ENCODE measurements around the gene CCDC85B. TPM values are rescaled to one million over a fixed set of nuclear protein-coding genes. Genes with fewer than 3 reads are reported as not detected.
A peak's percentile ranks its signal among the peaks of the same experiment; 100 is the strongest.
"Not testable (repeated sequence)": the region's sequence is repeated elsewhere in the genome, so short reads cannot be mapped to it uniquely, and the experiment has no call there.

The CCDC85B gene
- 12.2 TPM for total RNA-seq

- FAIRE-seq, result no peak
- DNase-seq (ENCODE audit: low spot score in 2 of 2), result peak; percentile 97 to 98
Measured at GRCh38 chr11:65890324-65891218, at the start of gene CCDC85B. CCDC85B (plus strand) TSS chr11:65890673; CDS start chr11:65890784, 111 bp downstream.

GRCh38 chr11:65842144-65842543 lies 48.3 kb upstream of the CCDC85B start:
- DNase-seq (ENCODE audit: low spot score in 2 of 2), result no peak
- FAIRE-seq, result no peak

- FAIRE-seq (no peak), DNase-seq (ENCODE audit: low spot score in 2 of 2) (no peak)
Measured at GRCh38 chr11:65843811-65844210, 46.7 kb upstream of the CCDC85B start.

GRCh38 chr11:65844231-65844872 lies 46.1 kb upstream of the CCDC85B start:
- FAIRE-seq, result no peak
- DNase-seq (ENCODE audit: low spot score in 2 of 2), result no peak

GRCh38 chr11:65847746-65848145 lies 42.7 kb upstream of the CCDC85B start:
- no peak for DNase-seq (ENCODE audit: low spot score in 2 of 2)
- FAIRE-seq, result no peak

- not testable (repeated sequence) for FAIRE-seq
Measured at GRCh38 chr11:65848693-65849092, 41.8 kb upstream of the CCDC85B start.

GRCh38 chr11:65849366-65849765 lies 41.1 kb upstream of the CCDC85B start:
- FAIRE-seq, result no peak
- DNase-seq (ENCODE audit: low spot score in 2 of 2), result no peak

More at GRCh38 chr11:65848693-65849092, 41.8 kb upstream of the CCDC85B start:
- not testable (repeated sequence) for DNase-seq (ENCODE audit: low spot score in 2 of 2)

- no peak for FAIRE-seq
Measured at GRCh38 chr11:65849771-65850216, 40.7 kb upstream of the CCDC85B start.

GRCh38 chr11:65850217-65851082 lies 40.0 kb upstream of the CCDC85B start:
- FAIRE-seq (no peak), DNase-seq (ENCODE audit: low spot score in 2 of 2) (no peak)

More at GRCh38 chr11:65849771-65850216, 40.7 kb upstream of the CCDC85B start:
- DNase-seq (ENCODE audit: low spot score in 2 of 2), result no peak

GRCh38 chr11:65851083-65851579 lies 39.3 kb upstream of the CCDC85B start:
- no peak for FAIRE-seq
- DNase-seq (ENCODE audit: low spot score in 2 of 2), result no peak

GRCh38 chr11:65851811-65852507 lies 38.5 kb upstream of the CCDC85B start:
- FAIRE-seq (no peak), DNase-seq (ENCODE audit: low spot score in 2 of 2) (no peak)

GRCh38 chr11:65852508-65853245 lies 37.8 kb upstream of the CCDC85B start:
- DNase-seq (ENCODE audit: low spot score in 2 of 2) (no peak), FAIRE-seq (no peak)

GRCh38 chr11:65853246-65853979 lies 37.1 kb upstream of the CCDC85B start:
- FAIRE-seq (no peak), DNase-seq (ENCODE audit: low spot score in 2 of 2) (no peak)

GRCh38 chr11:65854161-65854592 lies 36.3 kb upstream of the CCDC85B start:
- DNase-seq (ENCODE audit: low spot score in 2 of 2), result no peak
- FAIRE-seq, result no peak

- DNase-seq (ENCODE audit: low spot score in 2 of 2) (no peak), FAIRE-seq (no peak)
Measured at GRCh38 chr11:65854852-65855837, 35.3 kb upstream of the CCDC85B start.

GRCh38 chr11:65855927-65856363 lies 34.5 kb upstream of the CCDC85B start:
- FAIRE-seq, result no peak
- DNase-seq (ENCODE audit: low spot score in 2 of 2), result no peak
